Measurements from ENCODE around the gene SLC36A3.

DNA sequence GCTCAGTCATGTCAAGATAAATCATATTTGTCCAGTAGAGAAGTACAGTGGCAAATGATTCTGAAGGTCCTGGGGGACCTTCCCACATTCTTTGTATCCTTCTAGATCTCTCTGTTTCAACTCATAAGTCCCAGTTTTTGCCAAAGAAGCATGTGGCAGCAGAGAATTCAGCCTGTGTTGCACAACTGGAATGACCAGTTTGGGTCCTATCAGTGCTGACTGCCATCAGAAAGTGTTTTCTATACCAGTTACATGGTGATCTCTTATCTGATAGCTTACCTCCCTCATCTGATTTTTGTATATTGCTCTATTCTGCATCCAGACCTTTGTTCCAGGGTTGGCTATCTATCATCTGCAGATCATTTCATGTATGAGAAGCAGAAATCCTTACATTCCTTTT, 28.9 kb downstream of the SLC36A3 start:
- TF ChIP-seq, protein P1, sequence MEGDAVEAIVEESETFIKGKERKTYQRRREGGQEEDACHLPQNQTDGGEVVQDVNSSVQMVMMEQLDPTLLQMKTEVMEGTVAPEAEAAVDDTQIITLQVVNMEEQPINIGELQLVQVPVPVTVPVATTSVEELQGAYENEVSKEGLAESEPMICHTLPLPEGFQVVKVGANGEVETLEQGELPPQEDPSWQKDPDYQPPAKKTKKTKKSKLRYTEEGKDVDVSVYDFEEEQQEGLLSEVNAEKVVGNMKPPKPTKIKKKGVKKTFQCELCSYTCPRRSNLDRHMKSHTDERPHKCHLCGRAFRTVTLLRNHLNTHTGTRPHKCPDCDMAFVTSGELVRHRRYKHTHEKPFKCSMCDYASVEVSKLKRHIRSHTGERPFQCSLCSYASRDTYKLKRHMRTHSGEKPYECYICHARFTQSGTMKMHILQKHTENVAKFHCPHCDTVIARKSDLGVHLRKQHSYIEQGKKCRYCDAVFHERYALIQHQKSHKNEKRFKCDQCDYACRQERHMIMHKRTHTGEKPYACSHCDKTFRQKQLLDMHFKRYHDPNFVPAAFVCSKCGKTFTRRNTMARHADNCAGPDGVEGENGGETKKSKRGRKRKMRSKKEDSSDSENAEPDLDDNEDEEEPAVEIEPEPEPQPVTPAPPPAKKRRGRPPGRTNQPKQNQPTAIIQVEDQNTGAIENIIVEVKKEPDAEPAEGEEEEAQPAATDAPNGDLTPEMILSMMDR (IDR thresholded peaks at IDR 0.05): no peak
- no peak for TF ChIP-seq POLR2A (IDR thresholded peaks at IDR 0.05)
